ENCODE results near the gene PCDH11X.
"Not testable (repeated sequence)": the region's sequence is repeated elsewhere in the genome, so short reads cannot be mapped to it uniquely, and the experiment has no call there.

Gene PCDH11X, protein sequence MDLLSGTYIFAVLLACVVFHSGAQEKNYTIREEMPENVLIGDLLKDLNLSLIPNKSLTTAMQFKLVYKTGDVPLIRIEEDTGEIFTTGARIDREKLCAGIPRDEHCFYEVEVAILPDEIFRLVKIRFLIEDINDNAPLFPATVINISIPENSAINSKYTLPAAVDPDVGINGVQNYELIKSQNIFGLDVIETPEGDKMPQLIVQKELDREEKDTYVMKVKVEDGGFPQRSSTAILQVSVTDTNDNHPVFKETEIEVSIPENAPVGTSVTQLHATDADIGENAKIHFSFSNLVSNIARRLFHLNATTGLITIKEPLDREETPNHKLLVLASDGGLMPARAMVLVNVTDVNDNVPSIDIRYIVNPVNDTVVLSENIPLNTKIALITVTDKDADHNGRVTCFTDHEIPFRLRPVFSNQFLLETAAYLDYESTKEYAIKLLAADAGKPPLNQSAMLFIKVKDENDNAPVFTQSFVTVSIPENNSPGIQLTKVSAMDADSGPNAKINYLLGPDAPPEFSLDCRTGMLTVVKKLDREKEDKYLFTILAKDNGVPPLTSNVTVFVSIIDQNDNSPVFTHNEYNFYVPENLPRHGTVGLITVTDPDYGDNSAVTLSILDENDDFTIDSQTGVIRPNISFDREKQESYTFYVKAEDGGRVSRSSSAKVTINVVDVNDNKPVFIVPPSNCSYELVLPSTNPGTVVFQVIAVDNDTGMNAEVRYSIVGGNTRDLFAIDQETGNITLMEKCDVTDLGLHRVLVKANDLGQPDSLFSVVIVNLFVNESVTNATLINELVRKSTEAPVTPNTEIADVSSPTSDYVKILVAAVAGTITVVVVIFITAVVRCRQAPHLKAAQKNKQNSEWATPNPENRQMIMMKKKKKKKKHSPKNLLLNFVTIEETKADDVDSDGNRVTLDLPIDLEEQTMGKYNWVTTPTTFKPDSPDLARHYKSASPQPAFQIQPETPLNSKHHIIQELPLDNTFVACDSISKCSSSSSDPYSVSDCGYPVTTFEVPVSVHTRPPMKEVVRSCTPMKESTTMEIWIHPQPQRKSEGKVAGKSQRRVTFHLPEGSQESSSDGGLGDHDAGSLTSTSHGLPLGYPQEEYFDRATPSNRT (N-terminal part only)

DNA sequence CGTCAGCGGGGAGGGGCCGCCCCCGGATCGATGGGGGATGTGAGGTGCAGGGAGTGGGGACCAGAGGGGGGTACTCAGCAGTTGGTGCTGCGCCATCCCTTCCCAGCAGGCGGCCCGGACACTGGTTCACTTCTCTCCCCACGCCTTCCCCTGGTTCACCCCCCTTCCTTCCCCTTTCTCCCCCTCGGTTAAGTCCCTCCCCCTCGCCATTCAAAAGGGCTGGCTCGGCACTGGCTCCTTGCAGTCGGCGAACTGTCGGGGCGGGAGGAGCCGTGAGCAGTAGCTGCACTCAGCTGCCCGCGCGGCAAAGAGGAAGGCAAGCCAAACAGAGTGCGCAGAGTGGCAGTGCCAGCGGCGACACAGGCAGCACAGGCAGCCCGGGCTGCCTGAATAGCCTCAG, at the start of gene PCDH11X:
TSS of gene PCDH11X (plus strand) at position 241 of the 400 bp plus-strand sequence. CDS start 56,130 bp downstream, outside the sequence.
- DNase-seq, result not testable (repeated sequence)

DNA sequence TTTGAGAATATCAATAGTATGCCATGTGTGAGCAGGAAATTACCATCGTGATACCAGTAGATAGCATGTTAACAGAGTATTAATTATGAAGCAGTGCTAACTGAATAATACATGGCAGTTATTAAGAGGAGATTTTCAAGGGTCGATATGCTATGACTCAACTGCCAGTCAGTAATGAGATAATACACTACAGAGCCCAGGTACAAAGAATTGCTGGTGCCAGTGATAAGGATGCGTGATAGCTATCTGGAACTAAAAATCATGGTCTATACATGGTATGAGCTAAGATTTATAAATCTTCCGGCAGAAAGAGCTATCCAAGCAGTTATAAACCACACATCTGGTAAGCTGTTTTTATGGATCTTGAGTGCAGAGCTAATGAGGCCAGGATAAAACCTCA, 31.7 kb upstream of the PCDH11X start:
- DNase-seq, result not testable (repeated sequence)

DNA sequence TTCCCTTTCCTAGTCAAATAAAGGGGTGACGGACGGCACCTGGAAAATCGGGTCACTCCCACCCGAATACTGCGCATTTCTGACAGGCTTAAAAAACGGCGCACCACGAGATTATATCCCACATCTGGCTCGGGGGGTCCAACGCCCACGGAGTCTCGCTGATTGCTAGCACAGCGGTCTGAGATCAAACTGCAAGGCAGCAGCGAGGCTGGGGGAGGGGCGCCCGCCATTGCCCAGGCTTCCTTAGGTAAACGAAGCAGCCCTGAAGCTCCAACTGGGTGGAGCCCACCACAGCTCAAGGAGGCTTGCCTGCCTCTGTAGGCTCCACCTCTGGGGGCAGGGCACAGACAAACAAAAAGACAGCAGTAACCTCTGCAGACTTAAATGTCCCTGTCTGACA, 26.2 kb upstream of the PCDH11X start:
- DNase-seq, result not testable (repeated sequence)

DNA sequence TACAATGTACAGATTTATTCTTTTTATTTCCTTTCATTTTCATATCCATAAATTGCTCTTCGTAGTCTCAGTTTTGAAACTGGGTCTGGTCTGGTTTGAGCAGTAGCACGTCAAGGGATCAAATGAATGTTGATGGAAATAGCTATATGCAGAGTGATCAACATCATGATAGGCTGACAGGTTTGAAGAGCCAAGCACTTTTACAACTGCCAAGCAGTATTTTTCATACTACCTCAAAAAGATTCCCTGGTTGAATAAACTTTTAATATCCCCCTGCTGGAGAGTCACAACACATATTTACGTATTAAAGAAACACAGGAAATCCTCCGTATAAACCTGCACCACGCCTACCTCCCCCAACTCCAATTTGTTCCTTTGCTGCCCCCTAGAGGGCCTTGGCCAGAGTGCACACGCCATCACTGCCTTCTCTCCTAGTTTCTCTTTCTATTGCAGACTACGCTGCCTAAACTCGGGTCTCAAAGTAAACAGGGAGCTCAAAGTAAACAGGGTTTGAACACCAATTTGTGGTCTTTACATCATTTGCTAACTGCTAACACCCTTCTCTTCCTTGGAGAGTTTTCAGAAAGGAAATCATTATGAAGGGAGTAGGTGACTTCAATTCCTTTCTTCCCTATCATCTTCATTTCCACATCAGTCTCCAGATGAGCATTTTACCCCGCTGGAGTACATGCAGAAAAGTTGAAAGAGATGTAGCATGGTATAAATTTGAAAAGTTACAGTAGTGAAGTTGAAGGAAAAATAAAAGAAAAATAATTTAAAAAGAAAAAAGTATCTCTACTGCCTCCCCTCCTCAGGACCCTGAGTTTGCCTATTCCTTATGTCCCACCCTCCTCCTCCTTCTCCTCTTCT, 8.3 kb upstream of the PCDH11X start:
- not testable (repeated sequence) for DNase-seq

DNA sequence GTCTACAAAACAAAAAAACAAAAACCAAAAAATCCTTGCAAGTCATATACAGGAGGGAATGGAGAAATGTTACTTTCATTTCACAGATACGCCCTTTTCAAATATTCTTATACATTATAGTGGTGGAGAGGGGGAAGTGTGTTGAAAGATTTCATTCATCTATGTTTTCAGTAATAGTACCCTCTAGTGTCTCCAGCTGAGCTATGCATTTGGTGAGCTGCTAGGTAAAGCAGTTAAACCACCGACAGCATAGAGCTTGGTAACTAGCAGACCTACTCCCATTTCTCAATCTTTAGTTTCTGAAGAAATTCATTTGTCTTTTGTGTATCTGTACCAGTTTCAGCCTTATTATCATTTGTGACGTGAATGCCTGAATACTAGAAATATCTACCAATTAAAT, 5.2 kb upstream of the PCDH11X start:
- DNase-seq, result not testable (repeated sequence)

DNA sequence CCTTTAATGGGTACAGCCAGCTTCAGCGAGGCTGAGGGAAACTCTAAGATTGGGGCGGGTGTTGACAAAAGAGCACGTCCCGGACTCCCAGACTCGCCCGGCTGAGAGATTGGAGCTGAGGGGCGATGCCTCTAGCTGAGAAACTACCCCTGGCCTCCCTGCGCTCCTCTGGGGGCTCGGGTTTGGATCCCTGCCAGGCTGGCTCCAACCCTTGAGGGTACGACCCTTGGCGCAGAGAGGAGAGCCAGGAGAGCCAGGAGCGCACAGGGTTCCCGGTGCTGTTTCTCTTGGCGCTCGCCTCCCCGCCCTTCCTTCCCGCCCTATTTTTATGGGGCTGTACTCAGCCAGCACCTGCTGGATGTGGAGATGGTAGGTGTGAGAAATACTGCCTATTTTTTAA, 833 bp downstream of the PCDH11X start:
- not testable (repeated sequence) for DNase-seq

DNA sequence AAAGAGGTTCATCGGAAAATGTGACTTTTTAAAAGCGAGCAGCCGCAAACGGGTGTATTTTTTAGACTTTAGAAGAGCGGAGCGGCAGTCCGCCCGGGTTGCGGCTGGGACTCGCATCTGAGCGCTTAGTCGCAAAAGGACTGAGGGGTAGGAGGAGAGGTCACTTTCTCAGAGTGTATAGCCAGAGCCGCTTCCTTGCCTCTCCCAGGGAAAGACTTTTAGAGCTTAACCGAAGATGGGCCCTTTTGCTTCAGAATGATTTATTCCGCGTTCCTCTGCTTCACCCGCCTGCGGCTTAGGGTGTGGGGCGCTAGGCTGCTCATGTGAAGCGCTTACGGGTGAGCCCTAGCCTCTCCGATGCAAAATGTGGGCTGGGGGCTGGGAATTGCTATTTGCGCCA, 1.5 kb downstream of the PCDH11X start:
- DNase-seq, result not testable (repeated sequence)

DNA sequence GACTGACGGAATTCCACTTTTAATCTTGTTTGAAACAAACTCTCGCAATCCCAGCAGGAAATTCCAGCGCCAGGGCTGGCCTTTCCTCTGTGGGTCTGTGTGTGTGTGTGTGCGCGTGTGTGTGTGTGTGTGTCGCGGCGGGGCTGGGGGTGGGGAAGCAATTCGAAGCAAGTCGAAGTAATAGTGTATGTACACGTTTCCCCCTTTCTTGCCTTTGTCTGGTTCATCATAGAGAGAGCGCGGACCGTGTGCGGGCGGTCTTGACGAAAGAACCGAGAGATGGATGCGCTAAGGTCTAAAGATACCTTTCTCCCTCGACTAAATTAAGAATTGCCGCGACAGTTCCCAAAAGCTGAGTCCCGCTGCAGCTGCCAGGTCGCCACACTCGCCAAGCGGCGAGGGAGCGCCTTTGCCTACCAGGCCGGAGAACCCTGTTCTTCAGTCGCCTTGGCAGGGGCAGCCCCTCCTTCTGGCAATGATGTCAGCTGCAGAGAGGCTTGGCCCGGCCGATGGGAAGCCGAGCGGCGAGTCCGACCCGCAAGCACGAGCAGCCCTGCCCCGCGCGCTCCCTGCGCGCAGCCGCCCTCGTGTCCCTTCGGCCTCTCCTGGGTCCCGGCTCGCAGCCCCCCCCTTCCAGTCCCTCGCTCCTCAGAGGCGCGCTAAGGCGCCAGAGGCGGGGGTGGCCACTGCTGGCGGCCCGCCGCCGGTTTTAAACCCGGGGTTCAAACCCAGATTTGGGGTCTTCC, 2.6 kb downstream of the PCDH11X start:
- DNase-seq, result not testable (repeated sequence)

DNA sequence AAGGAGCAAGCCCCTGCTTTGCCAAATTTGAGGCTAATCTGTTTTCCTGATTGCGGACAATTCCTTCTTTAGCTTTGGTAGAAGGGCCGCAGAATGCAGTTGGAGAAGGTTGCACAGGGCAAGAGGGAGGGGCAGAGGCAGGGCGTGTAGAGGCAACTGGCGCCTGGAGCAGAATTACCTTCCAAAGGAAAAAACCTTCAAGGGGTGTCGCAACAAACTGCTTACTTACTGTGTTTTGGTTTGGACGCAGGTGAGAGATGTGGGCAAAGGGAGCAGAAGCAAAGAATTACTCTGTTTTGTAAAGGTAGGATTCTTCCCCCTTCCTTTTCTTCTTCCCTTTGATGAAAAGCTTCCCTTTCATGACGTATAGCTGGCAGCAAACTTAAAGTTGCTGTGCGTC, 3.6 kb downstream of the PCDH11X start:
- DNase-seq, result not testable (repeated sequence)

DNA sequence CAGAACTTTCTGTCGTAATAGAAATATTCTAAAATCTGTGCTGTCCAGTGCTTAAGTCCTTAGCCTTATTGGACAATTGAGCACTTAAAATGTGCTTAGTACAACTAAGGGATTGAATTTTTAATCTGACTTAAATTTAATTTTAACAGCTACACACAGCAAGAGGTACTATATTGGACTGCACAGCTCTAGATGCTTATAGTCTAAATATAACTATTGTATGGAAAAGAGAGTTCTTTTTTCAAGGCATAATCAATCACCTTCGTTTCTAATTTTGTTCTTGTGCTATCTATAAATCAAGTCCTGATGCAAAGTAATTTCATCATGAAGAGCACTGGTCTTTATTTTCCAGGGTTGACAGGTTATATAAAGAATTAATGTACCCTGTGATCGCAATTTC, 38.4 kb downstream of the PCDH11X start:
- not testable (repeated sequence) for DNase-seq

DNA sequence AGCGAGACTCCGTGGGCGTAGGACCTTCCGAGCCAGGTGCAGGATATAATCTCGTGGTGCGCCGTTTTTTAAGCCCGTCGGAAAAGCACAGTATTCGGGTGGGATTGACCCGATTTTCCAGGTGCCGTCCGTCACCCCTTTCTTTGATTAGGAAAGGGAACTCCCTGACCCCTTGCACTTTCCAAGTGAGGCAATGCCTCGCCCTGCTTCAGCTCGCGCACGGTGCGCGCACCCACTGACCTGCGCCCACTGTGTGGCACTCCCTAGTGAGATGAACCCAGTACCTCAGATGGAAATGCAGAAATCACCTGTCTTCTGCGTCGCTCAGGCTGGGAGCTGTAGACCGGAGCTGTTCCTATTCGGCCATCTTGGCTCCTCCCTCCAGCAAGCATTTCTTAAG, 46.1 kb downstream of the PCDH11X start:
- DNase-seq, result not testable (repeated sequence)

All from activated CD4-positive, alpha-beta T cell treated with anti-CD3 and anti-CD28 coated beads, Interleukin-10, Interleukin-2, amounts not matched to agents 100 ng/mL and 50 ng/mL, durations not matched to agents 16 hours and 8 hours (primary cell).